Urinary bladder (tissue), 4 donors: Measurements from ENCODE around the gene MYMK. TPM values are rescaled to one million over a fixed set of nuclear protein-coding genes. Genes with fewer than 3 reads are reported as not detected.

ENCODE experiments used
- DNase-seq: peaks from one replicate; pipeline ENCODE4 v3.0.0-alpha.2; 2015; ENCODE audit errors: extremely low spot score
- H3K27ac ChIP-seq: one replicate; pipeline ENCODE4 v1.5.1; 2013; ENCODE audit warnings: low read depth, mild to moderate bottlenecking, moderate library complexity
- H3K36me3 ChIP-seq: one replicate; pipeline ENCODE4 v1.6.1; 2013; ENCODE audit warnings: mild to moderate bottlenecking, moderate library complexity; ENCODE audit not compliant: insufficient read depth
- H3K4me1 ChIP-seq: one replicate; pipeline ENCODE4 v1.6.1; 2013; ENCODE audit warnings: mild to moderate bottlenecking, moderate library complexity; ENCODE audit not compliant: insufficient read depth
- H3K4me3 ChIP-seq: one replicate; pipeline ENCODE4 v1.5.1; 2013; ENCODE audit warnings: low read depth, low read length
- WGBS: extraction: QIAGEN DNeasy Blood & Tissue Kit; methylation state at CpG from one replicate; pipeline ENCODE4 v1.1.7; 2013; 5-methylcytosine and 5-hydroxymethylcytosine counted together
- polyA plus RNA-seq: library from polyadenylated mRNA; stranded (reverse); fragments of 200-250 nt; gene quantifications from one replicate; pipeline ENCODE4 v1.2.3, GENCODE V29; 2013
- total RNA-seq: library from RNA; depleted of rRNA; stranded (reverse); fragments of >200 nt; gene quantifications from one replicate; pipeline ENCODE4 v1.2.3, GENCODE V29; 2014
- donor health status: healthy with polysubstance abuse.
- donor health status: healthy.

The MYMK gene
- total and polyA plus RNA-seq, 2 donors = 1.2 TPM; not detected in 1

GRCh38 chr9:133467101-133467500, 57.7 kb downstream of the MYMK start:
- WGBS = 86% methylated on average over 10 of the region's 10 CpGs
- H3K4me3 ChIP-seq = no peak overlapping the region
- no peak overlapping the region for H3K27ac ChIP-seq
- no peaks in the 10 kb centered on the region for H3K4me1 ChIP-seq
- H3K36me3 ChIP-seq = no peaks in the 10 kb centered on the region
- DNase-seq = no peak

GRCh38 chr9:133465984-133466383, 58.8 kb downstream of the MYMK start:
- Histone ChIP-seq H3K36me3 (no peaks in the 10 kb centered on the region), H3K27ac (no peak overlapping the region), H3K4me3 (no peak overlapping the region), H3K4me1 (no peaks in the 10 kb centered on the region)
- DNase-seq = no peak
- WGBS = 82% methylated on average over 6 of the region's 6 CpGs

- Histone ChIP-seq H3K4me1 (no peaks in the 10 kb centered on the region), H3K27ac (no peak overlapping the region), H3K36me3 (no peaks in the 10 kb centered on the region), H3K4me3 (no peak overlapping the region)
- no peak for DNase-seq
- WGBS = 92% methylated on average over 10 of the region's 10 CpGs
Observed at GRCh38 chr9:133464638-133465037, 60.1 kb downstream of the MYMK start.

Other genes starting within 250 kb of the MYMK start
- gene ABO, start 249.8 kb downstream of the MYMK start, total RNA-seq = 1.4 TPM
- gene ABO, start 249.8 kb downstream of the MYMK start, polyA plus RNA-seq = 1.9 TPM
- gene SURF6, start 188.8 kb downstream of the MYMK start, total RNA-seq = 10.2 TPM
- 30.4 TPM for gene SURF6, start 188.8 kb downstream of the MYMK start, polyA plus RNA-seq
- 17.3 TPM for gene MED22, start 176.8 kb downstream of the MYMK start, total RNA-seq
- 42.7 TPM for gene MED22, start 176.8 kb downstream of the MYMK start, polyA plus RNA-seq
- 1,153 TPM for gene RPL7A, start 176.7 kb downstream of the MYMK start, total RNA-seq
- gene RPL7A, start 176.7 kb downstream of the MYMK start, polyA plus RNA-seq = 2,769 TPM
- gene SURF1, start 168.5 kb downstream of the MYMK start, total RNA-seq = 10.5 TPM
- 77.9 TPM for gene SURF1, start 168.5 kb downstream of the MYMK start, polyA plus RNA-seq
- 7.0 TPM for gene SURF2, start 168.4 kb downstream of the MYMK start, total RNA-seq
- 30.3 TPM for gene SURF2, start 168.4 kb downstream of the MYMK start, polyA plus RNA-seq
- 152 TPM for gene SURF4, start 148.9 kb downstream of the MYMK start, total RNA-seq
- 109 TPM for gene SURF4, start 148.9 kb downstream of the MYMK start, polyA plus RNA-seq
- gene STKLD1, start 148.6 kb downstream of the MYMK start, total RNA-seq = 0.32 TPM
- gene STKLD1, start 148.6 kb downstream of the MYMK start, polyA plus RNA-seq = 1.1 TPM
- gene REXO4, start 106.9 kb downstream of the MYMK start, total RNA-seq = 8.5 TPM
- gene REXO4, start 106.9 kb downstream of the MYMK start, polyA plus RNA-seq = 21.5 TPM
- gene ADAMTS13, start 102.6 kb downstream of the MYMK start, total RNA-seq = 1.8 TPM
- 3.7 TPM for gene ADAMTS13, start 102.6 kb downstream of the MYMK start, polyA plus RNA-seq
- gene CACFD1, start 65.0 kb downstream of the MYMK start, total RNA-seq = 5.9 TPM
- 19.5 TPM for gene CACFD1, start 65.0 kb downstream of the MYMK start, polyA plus RNA-seq
- 3.4 TPM for gene SLC2A6, start 45.9 kb downstream of the MYMK start, total RNA-seq
- 4.1 TPM for gene SLC2A6, start 45.9 kb downstream of the MYMK start, polyA plus RNA-seq
- 2.2 TPM for gene ADAMTSL2, start 9.7 kb upstream of the MYMK start, total RNA-seq
- 8.9 TPM for gene ADAMTSL2, start 9.7 kb upstream of the MYMK start, polyA plus RNA-seq
- gene FAM163B, start 84.4 kb upstream of the MYMK start, total RNA-seq = 0.26 TPM
- gene FAM163B, start 84.4 kb upstream of the MYMK start, polyA plus RNA-seq = 0.86 TPM
- gene DBH, start 111.4 kb upstream of the MYMK start, total RNA-seq = 0.79 TPM
- 0.98 TPM for gene DBH, start 111.4 kb upstream of the MYMK start, polyA plus RNA-seq
- 4.9 TPM for gene SARDH, start 213.4 kb upstream of the MYMK start, total RNA-seq
- 1.5 TPM for gene SARDH, start 213.4 kb upstream of the MYMK start, polyA plus RNA-seq